Measurements from ENCODE around the gene ERBB3.

- TF ChIP-seq ETV6 (CRISPR knock-in tag; IDR thresholded peaks at IDR 0.05) (no peak), SOX15 (CRISPR knock-in tag; IDR thresholded peaks at IDR 0.05) (no peak), CTCF (IDR thresholded peaks at IDR 0.05) (no peak), NFYB (CRISPR knock-in tag; conservative IDR thresholded peaks at IDR 0.05; ENCODE audit: low read depth) (no peak), KAT7 (CRISPR knock-in tag; IDR thresholded peaks at IDR 0.05; ENCODE audit: borderline replicate concordance) (no peak), TCF7 (CRISPR knock-in tag; IDR thresholded peaks at IDR 0.05; ENCODE audit: low read depth) (no peak), ZNF416 (CRISPR knock-in tag; IDR thresholded peaks at IDR 0.05) (no peak), FOXP1 (CRISPR knock-in tag; IDR thresholded peaks at IDR 0.05; ENCODE audit: borderline replicate concordance) (no peak), ZNF121 (CRISPR knock-in tag; IDR thresholded peaks at IDR 0.05) (no peak)
- TF ChIP-seq, protein P1, sequence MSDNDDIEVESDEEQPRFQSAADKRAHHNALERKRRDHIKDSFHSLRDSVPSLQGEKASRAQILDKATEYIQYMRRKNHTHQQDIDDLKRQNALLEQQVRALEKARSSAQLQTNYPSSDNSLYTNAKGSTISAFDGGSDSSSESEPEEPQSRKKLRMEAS (CRISPR knock-in tag; IDR thresholded peaks at IDR 0.05) = no peak
These were observed 17.0 kb upstream of the ERBB3 start for GRCh38 chr12:56062996-56063395.
